GM21423 (cell line): ENCODE results near the gene OR10K1.
"Not testable (repeated sequence)": the region's sequence is repeated elsewhere in the genome, so short reads cannot be mapped to it uniquely, and the experiment has no call there.

Experiments
- ATAC-seq: cut with Tn5 transposase; IDR thresholded peaks from one replicate; pipeline ENCODE4 v1.9.1; 2021; ENCODE audit warnings: mild to moderate bottlenecking, moderate library complexity; ENCODE audit not compliant: unreplicated experiment

OR10K1 gene

GRCh38 chr1:158461534-158461933, at the start of gene OR10K1:
OR10K1 (plus strand) TSS chr1:158461834; CDS start chr1:158465562, 3,728 bp downstream.
- ATAC-seq = no peak

- ATAC-seq = no peak
Observed at GRCh38 chr1:158414651-158415345, 46.8 kb upstream of the OR10K1 start.

- ATAC-seq = no peak
Observed at GRCh38 chr1:158417586-158417985, 44.0 kb upstream of the OR10K1 start.

- no peak for ATAC-seq
Observed at GRCh38 chr1:158422212-158422611, 39.4 kb upstream of the OR10K1 start.

- ATAC-seq = no peak
Observed at GRCh38 chr1:158425027-158425426, 36.6 kb upstream of the OR10K1 start.

- ATAC-seq = no peak
Observed at GRCh38 chr1:158426137-158426536, 35.5 kb upstream of the OR10K1 start, which contains the start of gene OR10K2. OR10K2 (minus strand) TSS chr1:158426237; CDS start chr1:158420866, 5,371 bp downstream.

GRCh38 chr1:158430163-158430562, 31.5 kb upstream of the OR10K1 start:
- not testable (repeated sequence) for ATAC-seq

- no peak for ATAC-seq
Observed at GRCh38 chr1:158434741-158435140, 26.9 kb upstream of the OR10K1 start.

- no peak for ATAC-seq
Observed at GRCh38 chr1:158445376-158445775, 16.3 kb upstream of the OR10K1 start.

- ATAC-seq = no peak
Observed at GRCh38 chr1:158454537-158454936, 7.1 kb upstream of the OR10K1 start.

GRCh38 chr1:158457246-158457645, 4.4 kb upstream of the OR10K1 start:
- no peak for ATAC-seq

- no peak for ATAC-seq
Observed at GRCh38 chr1:158458263-158458662, 3.4 kb upstream of the OR10K1 start.

- ATAC-seq = no peak
Observed at GRCh38 chr1:158471920-158472319, 10.3 kb downstream of the OR10K1 start, which contains the start of gene OR10R2. OR10R2 (plus strand) TSS chr1:158472220; CDS start chr1:158472326, 106 bp downstream.

- no peak for ATAC-seq
Observed at GRCh38 chr1:158485455-158485854, 23.8 kb downstream of the OR10K1 start.

- no peak for ATAC-seq
Observed at GRCh38 chr1:158491316-158491715, 29.7 kb downstream of the OR10K1 start.

- no peak for ATAC-seq
Observed at GRCh38 chr1:158493054-158493453, 31.4 kb downstream of the OR10K1 start.

GRCh38 chr1:158494796-158495195, 33.2 kb downstream of the OR10K1 start:
- no peak for ATAC-seq

- no peak for ATAC-seq
Observed at GRCh38 chr1:158496374-158496773, 34.7 kb downstream of the OR10K1 start.

- ATAC-seq = no peak
Observed at GRCh38 chr1:158506369-158506987, 44.8 kb downstream of the OR10K1 start.

- no peak for ATAC-seq
Observed at GRCh38 chr1:158507511-158507910, 45.9 kb downstream of the OR10K1 start.

- ATAC-seq = no peak
Observed at GRCh38 chr1:158509471-158510156, 48.0 kb downstream of the OR10K1 start.

GRCh38 chr1:158516966-158517365, 55.3 kb downstream of the OR10K1 start:
- no peak for ATAC-seq
